A549 (cell line): Measurements from ENCODE around the gene KLHL2.

ENCODE experiments used
- BHLHE40 ChIP-seq: IDR thresholded peaks from 2 replicates; pipeline ENCODE4 v1.6.1; 2012; ENCODE audit warnings: low read depth, low read length, inconsistent platforms
- CEBPB ChIP-seq, 2 experiments: fragments of >200 bp in 1 of 2; sonication (Bioruptor Twin) in 1 of 2; formaldehyde crosslinking in 1 of 2; IDR thresholded peaks; 2 replicates each; pipeline ENCODE4 v1.6.1; 2012 to 2016
- CTCF ChIP-seq: fragments of >200 bp; sonication (Bioruptor Twin); formaldehyde crosslinking; IDR thresholded peaks from 3 replicates; pipeline ENCODE4 v1.5.1; 2016
- EP300 ChIP-seq, 2 experiments: fragments of >200 bp; sonication (Bioruptor Twin); formaldehyde crosslinking; IDR thresholded peaks; 2 replicates in 1 of 2; 3 replicates in 1 of 2; pipeline ENCODE4 v1.6.1; 2016 to 2017
- FOSL2 ChIP-seq, 2 experiments: fragments of 450-650 bp in 1 of 2; fragments of >200 bp in 1 of 2; sonication (Bioruptor Twin) in 1 of 2; formaldehyde crosslinking; IDR thresholded peaks; 2 replicates each; pipeline versions ENCODE4 v1.5.0 to v1.6.1; 2016 to 2020; ENCODE audit warnings: mild to moderate bottlenecking in 1 of 2, moderate library complexity in 1 of 2
- FOXS1 ChIP-seq: fragments of 250-450 bp; sonication (Bioruptor Pico); IDR thresholded peaks from 2 replicates; pipeline ENCODE4 v1.5.0; 2020; ENCODE audit warnings: mild to moderate bottlenecking, moderate library complexity
- NR3C1 ChIP-seq: fragments of >200 bp; sonication (Bioruptor Twin); formaldehyde crosslinking; IDR thresholded peaks from 3 replicates; pipeline ENCODE4 v1.6.1; 2017
- POLR2A ChIP-seq: IDR thresholded peaks from 2 replicates; pipeline ENCODE4 v1.6.1; 2012; ENCODE audit warnings: mild to moderate bottlenecking, low read length
- REST ChIP-seq: fragments of 200-600 bp; sonication (generic); IDR thresholded peaks from 2 replicates; pipeline ENCODE4 v1.6.1; 2016; ENCODE audit warnings: antibody characterized with exemption, mild to moderate bottlenecking, moderate library complexity
- RFX5 ChIP-seq: fragments of 450-650 bp; IDR thresholded peaks from 2 replicates; pipeline ENCODE4 v1.7.1; 2014; ENCODE audit warnings: antibody characterized with exemption, mild to moderate bottlenecking, moderate library complexity
- RNF2 ChIP-seq: fragments of 200-600 bp; sonication (generic); IDR thresholded peaks from 2 replicates; pipeline ENCODE4 v1.6.1; 2016; ENCODE audit warnings: low read depth, mild to moderate bottlenecking, antibody characterized with exemption, moderate library complexity, borderline replicate concordance
- SREBF2 ChIP-seq: fragments of 450-650 bp; IDR thresholded peaks from 2 replicates; pipeline ENCODE4 v1.6.1; 2014; ENCODE audit warnings: mild to moderate bottlenecking, moderate library complexity
- ZC3H11A ChIP-seq: fragments of 450-650 bp; IDR thresholded peaks from 2 replicates; pipeline ENCODE4 v1.6.1; 2014; ENCODE audit warnings: antibody characterized with exemption, mild to moderate bottlenecking

GRCh38 chr4:165199722-165200121 is 7.6 kb upstream of the KLHL2 start:
- TF ChIP-seq EP300 (IDR thresholded peaks at IDR 0.05) (no peak), CTCF (no peak), SREBF2 (no peak), CEBPB (IDR thresholded peaks at IDR 0.05) (no peak), ZC3H11A (no peak), NR3C1 (no peak), REST (no peak), RFX5 (no peak), RNF2 (no peak), POLR2A (no peak), BHLHE40 (no peak), FOXS1 (CRISPR knock-in tag) (no peak), FOSL2 (IDR thresholded peaks at IDR 0.05) (no peak), FOSL2 (CRISPR knock-in tag; IDR thresholded peaks at IDR 0.05) (no peak)
